RPMI8226 (cell line): ENCODE results near the gene PRRG4.
"Not testable (repeated sequence)": the region's sequence is repeated elsewhere in the genome, so short reads cannot be mapped to it uniquely, and the experiment has no call there.

Experiments
- DNase-seq: peaks from one replicate; pipeline ENCODE4 v3.0.0-alpha.2; 2015

PRRG4 gene

GRCh38 chr11:32829680-32830412 lies at the start of gene PRRG4:
PRRG4 (plus strand) TSS chr11:32829927; CDS start chr11:32830530, 603 bp downstream.
- DNase-seq = peak; percentile 70

- DNase-seq = not testable (repeated sequence)
Observed at GRCh38 chr11:32780839-32781238, 48.9 kb upstream of the PRRG4 start.

DNA sequence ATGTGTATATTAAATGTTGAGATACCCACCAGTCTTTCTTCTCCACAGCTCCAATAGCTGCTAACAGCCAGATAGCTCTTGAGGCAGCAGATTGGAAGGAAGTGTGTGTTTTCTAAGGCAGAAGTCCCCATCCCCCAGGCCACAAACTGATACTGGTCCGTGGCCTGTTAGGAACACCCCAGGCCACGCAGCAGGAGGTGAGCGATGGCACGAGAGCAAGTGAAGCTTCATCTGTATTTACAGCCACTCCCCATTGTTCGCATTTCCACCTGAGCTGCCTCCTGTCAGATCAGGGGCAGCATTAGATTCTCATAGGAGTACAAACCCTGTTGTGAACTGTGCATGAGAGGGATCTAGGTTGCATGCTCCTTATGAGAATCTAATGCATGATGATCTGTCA lies 48.0 kb upstream of the PRRG4 start:
- DNase-seq = no peak

GRCh38 chr11:32785262-32785661 lies 44.5 kb upstream of the PRRG4 start:
- no peak for DNase-seq

DNA sequence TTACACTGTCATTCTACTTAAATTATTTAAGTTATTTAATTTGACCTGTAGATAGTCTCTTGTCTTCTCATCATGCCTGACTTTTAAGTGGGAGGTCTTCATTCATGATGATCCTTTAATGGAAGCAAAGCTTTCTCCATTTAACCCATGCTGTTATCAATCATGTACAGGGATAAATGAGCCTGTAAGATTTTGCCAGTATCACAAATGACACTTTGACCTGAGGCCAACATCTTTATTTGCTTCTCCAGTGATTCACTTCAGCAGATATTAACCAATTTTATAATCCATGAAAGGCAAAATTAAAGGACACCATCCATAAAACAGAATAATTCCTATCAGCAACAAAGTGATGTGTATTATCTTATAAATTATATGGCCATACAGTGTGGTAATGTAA lies 42.9 kb upstream of the PRRG4 start:
- DNase-seq = no peak

- no peak for DNase-seq
Observed at GRCh38 chr11:32790916-32791315, 38.8 kb upstream of the PRRG4 start.

DNA sequence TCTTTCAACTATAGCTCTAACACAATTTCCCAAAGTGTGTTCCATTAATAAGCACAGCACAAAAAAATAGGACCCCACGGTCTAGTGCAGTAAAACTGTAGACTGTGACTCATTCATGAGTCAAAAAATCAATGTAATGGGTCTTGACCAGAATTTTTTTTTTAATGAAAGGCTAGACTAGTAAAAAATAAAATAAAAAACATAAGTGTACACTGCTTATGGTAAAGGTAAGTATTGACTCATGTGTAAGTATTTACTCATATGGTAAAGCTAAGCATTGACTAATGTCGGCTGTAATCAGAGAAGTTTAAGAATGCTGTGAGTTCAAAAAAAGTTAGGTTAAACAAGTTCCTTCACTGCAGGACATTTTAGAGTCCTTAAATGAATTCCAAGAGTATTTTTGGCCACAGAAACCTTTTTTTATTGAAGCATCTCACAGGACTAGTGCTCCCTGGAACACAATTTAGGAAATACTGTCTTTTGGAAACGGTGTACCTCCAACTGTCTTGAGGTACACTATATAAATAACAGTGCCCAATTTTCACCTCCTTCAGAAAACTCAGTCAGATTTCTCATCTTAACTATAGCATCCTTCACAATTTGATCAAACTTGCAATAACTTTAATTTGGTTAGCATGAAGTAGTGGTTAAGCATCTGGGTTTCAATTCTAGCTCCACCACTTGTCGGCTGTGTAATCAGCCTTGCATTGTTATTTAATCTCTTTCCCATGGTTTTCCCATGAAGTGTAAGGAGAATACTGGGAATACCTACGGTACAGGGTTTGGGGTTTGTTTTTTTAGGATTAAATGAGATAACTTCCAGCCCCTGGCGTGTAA lies 37.4 kb upstream of the PRRG4 start:
- DNase-seq = no peak

GRCh38 chr11:32792948-32793475 lies 36.7 kb upstream of the PRRG4 start:
- DNase-seq = peak; percentile 62

GRCh38 chr11:32794439-32794838 lies 35.3 kb upstream of the PRRG4 start, which contains the start of gene CCDC73:
CCDC73 (minus strand) TSS chr11:32794662; CDS start chr11:32760243, 34,419 bp downstream.
- DNase-seq = no peak

DNA sequence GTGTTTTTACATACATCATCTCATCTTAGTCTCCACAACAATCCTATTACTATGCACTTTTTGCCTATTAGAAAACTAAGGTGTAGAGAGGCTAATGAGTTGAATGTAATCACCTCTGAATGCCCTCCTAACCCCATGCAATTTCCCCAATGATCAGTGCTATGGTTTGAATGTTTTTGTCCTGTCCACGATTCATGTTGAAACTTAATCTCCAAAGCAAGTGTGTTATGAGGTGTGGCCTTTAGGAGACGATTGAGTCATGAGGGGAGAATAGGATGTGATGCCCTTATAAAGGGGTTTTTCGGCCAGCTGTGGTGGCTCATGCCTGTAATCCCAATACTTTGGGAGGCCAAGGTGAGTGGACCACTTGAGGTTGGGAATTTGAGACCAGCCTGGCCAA lies 33.3 kb upstream of the PRRG4 start:
- no peak for DNase-seq

- DNase-seq = peak; percentile 67
Observed at GRCh38 chr11:32809313-32809712, 20.4 kb upstream of the PRRG4 start.

- no peak for DNase-seq
Observed at GRCh38 chr11:32817181-32817851, 12.4 kb upstream of the PRRG4 start.

DNA sequence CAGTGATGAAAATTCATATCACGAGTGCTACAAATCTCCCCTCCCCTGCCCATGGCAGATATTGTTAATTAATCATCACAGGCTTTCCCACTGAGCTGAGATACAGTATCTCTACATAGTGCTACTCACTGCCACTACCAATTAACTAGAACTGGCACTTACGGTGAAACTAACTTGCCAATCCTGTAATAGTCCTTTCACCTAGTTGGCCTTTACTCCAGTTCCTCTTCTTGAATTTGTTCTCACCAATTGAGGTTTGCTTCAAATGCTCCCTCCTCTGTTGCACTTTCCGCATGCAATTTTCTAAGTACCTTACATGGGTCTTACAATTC lies 11.9 kb upstream of the PRRG4 start:
- no peak for DNase-seq

DNA sequence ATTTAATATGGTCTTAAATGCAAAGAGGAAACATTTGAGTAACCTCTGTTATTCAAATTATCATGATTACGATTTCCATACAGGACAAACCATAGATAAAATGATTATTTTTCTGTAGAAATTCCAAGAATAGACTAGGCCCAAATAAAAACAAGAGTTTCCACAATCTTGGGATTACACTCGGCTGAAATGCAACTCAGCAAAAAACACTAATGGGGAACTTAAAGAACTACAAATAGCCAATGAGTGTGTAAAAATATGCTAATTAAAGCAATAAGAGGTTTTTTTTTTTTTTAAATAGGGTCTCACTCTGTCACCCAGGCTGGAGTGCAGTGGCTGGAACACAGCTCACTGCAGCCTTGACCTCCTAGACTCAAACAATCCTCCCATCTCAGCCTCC lies 10.5 kb upstream of the PRRG4 start:
- no peak for DNase-seq

- no peak for DNase-seq
Observed at GRCh38 chr11:32820497-32820896, 9.2 kb upstream of the PRRG4 start.

DNA sequence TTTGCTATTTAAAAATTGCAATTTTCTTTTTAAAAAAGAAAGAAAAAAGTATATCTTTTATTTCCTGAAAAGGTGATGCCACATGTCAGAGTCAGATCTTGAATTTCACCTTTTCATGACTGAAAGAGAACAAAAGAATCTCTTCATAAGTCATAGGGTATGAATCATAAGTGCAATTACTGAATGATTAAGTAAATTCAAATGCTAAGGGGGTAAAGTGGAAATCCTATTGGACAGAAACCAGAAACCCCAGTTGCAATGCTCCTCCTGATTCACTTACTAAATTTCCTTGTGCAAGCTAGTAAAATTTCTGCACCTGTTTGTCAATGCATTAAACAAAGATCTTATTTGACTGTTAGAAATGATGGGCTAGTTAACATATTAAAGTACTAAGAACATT lies 8.2 kb upstream of the PRRG4 start:
- DNase-seq = no peak

DNA sequence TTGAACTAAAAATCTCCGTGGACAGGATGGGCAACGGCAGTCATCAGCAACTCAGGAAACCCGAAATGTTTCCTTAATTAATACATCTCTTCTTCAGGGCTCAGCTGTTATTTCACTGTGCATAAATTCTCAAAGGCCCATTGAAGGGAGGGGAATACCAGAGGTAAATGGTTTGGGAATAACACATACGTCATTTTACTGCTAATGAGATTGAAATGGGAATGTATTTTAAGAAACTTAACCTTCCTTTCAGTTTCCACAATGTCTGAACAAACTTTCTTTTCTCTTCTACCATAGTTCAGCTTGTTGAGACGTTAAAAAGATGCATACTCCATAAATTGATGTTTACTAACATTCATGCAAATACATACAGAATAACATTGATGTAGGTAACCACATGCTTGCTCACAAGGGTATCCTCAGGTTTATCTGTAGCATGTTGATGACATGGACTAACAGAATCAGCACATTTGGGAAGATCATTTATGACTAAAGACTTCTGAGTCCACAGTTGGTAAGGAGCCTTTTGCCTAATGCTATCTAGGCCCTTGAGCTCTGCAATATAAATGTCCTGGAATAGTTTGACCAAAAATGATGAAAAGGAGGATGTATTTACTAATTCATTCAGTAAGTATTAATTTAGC lies 7.7 kb upstream of the PRRG4 start:
- DNase-seq = no peak

- not testable (repeated sequence) for DNase-seq
Observed at GRCh38 chr11:32823617-32824016, 6.1 kb upstream of the PRRG4 start.

DNA sequence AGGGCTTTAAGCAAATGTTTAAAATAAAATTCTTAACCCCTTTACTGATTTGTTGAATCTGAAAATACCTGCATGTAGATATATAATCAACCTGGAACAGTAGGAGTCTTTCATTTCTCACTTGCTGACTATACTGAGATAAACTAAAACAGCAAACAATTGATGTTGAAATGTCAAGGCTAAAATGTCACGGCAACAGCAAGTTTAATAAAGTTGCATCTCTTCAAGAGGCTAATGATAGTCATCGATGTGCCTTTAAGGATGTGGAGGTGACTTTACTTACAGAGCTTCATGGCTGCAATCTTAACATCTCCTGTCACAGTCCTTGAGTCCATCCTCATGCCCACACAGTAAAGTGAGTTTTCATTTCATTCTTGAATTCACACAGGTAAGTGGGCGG lies 3.6 kb upstream of the PRRG4 start:
- DNase-seq = no peak

DNA sequence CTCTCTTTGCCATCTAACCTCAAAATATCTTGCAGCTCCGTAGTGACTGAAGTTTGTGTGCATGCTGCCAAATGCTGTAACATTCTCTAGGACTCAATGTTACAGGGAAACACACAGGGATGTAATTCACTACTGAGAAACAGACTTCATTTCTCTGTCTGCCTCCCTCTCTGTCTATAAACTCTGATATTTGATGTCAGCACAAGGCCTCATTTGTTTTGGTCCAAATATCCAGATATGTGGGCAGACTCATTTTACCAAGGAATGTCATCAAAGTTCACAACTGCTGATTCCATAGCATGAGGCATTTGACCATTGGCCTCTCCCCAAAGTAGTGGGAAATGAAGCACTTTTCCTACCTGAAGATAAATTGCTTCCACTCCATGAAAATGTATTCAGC lies 2.5 kb upstream of the PRRG4 start:
- no peak for DNase-seq

GRCh38 chr11:32829157-32829679 lies 509 bp upstream of the PRRG4 start:
- peak; percentile 36 for DNase-seq

- DNase-seq = no peak
Observed at GRCh38 chr11:32830413-32830738, 649 bp downstream of the PRRG4 start.

- DNase-seq = no peak
Observed at GRCh38 chr11:32830796-32831195, 1.1 kb downstream of the PRRG4 start.
